HFF-Myc (cell line): ENCODE data around the gene AFF1.

Source experiments
- DNase-seq: peaks from one replicate; pipeline ENCODE4 v3.0.0-alpha.2; 2011; ENCODE audit warnings: low read depth; ENCODE audit errors: extremely low read depth
- H3K4me3 ChIP-seq: replicated peaks from 2 replicates; pipeline ENCODE4 v1.5.1; 2011; ENCODE audit warnings: low read depth, mild to moderate bottlenecking, control low read depth, low read length
- TF ChIP-seq, protein P1 (sequence below): IDR thresholded peaks from 2 replicates; pipeline ENCODE4 v1.5.1; 2012; ENCODE audit warnings: mild to moderate bottlenecking, low read depth, low read length, control low read depth; ENCODE audit errors: missing control alignments

Gene AFF1

DNA sequence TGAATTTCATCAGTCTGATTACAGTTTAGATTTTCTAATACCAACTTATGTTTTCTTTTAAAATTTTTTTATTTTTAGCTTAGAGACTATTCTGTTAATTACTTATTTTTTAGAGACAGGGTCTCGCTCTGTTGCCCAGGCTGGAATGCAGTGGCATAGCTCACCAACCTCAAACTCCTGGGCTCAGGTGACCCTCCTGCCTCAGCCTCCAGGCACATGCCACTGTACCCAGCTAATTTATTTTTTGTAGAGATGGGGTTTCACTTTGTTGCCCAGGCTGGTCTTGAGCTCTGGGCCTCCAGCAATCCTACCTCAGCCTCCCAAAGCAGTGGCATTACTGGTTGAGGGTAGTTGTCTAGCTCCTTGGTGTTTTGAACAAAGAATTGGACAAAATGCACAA lies 183.6 kb downstream of the AFF1 start:
- TF ChIP-seq, protein P1, sequence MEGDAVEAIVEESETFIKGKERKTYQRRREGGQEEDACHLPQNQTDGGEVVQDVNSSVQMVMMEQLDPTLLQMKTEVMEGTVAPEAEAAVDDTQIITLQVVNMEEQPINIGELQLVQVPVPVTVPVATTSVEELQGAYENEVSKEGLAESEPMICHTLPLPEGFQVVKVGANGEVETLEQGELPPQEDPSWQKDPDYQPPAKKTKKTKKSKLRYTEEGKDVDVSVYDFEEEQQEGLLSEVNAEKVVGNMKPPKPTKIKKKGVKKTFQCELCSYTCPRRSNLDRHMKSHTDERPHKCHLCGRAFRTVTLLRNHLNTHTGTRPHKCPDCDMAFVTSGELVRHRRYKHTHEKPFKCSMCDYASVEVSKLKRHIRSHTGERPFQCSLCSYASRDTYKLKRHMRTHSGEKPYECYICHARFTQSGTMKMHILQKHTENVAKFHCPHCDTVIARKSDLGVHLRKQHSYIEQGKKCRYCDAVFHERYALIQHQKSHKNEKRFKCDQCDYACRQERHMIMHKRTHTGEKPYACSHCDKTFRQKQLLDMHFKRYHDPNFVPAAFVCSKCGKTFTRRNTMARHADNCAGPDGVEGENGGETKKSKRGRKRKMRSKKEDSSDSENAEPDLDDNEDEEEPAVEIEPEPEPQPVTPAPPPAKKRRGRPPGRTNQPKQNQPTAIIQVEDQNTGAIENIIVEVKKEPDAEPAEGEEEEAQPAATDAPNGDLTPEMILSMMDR = no peak
- no peak overlapping the region for H3K4me3 ChIP-seq
- DNase-seq = no peak

DNA sequence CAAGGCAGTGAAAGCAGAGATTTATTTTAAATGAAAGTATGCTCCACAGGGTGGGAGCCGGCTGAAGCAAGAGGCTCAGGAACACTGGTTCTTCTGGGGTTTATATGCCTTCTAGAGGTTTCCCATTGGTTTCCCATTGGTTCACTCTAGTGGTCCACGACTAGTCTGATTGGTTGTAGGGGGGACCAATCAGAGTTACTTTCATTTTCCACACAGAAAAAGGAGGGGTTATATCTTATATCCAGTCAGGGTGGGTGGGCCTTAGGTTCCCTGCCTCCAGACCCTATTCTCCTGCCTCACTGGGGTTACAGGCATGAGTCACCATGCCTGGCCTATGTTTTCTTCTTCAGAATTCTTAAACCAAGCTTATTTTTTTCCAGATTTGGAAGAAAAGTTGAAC lies 184.0 kb downstream of the AFF1 start:
- TF ChIP-seq, protein P1 = no peak
- peak; percentile 27 for DNase-seq
- H3K4me3 ChIP-seq = no peak overlapping the region

DNA sequence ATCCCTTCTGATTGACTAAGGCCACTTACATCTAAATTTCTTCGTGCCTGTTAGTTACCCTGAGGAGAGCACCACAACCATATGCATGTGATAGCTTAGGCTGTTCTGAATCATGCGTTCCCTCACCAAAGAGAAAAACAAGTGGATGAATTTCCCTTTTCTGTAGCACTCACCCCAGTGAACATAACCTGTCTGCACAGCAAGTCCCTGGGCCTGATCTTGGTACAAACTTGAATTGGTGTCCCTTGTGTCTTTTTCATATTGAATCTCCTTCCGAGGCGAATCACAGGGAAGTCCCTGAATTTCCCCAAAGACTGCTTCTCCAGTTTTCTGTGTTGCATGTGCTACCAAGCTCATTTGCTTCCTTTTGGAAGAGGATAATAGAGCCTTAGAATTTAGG lies 185.2 kb downstream of the AFF1 start:
- no peak overlapping the region for H3K4me3 ChIP-seq
- TF ChIP-seq, protein P1 = no peak
- no peak for DNase-seq

DNA sequence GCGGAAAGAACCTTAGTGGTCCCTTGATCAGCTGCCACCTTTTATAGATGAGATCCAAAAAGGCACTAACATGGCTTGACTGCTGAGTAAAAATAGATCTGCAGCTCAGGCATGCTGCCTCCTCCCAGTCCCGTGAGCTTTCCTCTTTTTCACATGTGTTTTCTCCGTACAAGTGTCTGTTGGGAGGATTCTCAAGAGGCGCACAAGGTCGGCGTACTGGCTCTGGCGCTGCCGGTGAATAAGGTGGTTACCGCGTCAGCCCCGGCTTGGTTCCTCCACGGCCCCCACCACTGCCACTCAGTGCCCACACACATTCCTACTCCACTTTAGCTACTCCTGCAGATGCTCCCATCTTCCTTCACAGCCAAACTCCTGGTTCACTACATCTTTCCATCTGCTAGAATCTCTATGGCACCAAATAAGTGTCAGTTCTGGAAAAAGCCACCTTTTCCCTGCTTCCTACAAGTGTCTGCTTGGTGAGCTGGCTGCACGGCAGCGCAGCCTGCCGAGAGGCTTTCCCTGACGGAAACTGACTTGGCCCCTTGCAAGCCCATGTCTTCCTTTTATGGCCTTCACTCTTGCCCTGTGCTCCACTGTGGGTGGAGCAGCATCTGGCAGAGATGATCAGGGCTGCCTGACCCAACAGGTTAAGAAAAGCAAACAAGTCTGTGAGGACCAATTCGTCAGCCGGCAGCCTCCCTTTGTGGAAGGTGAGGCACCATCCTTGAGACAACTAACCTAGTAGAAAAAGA lies 185.8 kb downstream of the AFF1 start:
- TF ChIP-seq, protein P1 = no peak
- DNase-seq = no peak

DNA sequence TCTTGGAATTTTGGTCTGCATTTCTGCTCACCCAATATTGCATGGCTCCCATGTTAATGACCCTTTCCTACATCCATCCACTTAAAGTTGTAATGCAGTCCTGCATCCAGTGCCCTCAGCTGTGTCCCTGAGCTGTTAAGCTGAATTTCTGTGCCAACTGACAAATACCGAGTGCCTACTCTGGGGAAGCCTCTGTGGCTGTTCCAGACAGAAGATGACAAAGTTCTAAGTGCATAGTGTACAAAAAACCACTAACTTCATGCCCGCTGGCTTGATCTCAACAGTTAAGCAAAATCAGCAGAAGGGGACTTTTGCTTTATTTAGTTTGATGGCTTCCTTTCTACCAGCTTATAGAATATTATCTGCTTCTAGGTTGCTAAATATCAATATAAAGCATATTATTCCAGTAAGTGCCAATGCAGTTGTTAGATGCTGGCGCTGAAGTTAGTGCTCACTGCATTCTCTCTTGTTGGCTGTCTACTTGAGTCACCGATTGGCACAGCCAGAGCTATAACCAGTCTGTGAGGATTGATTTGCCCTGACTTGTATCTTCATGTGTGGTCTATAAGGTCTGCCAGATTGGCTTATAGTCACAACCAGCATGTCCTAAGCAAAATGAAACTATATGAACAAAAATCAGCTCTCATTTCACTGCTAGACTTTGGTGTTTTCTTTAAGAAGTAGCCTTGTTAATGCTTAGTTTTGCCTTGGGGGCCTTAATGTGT lies 186.7 kb downstream of the AFF1 start:
- no peak overlapping the region for H3K4me3 ChIP-seq
- DNase-seq = no peak
- TF ChIP-seq, protein P1 = no peak

More for the DNA sequence above, 185.8 kb downstream of the AFF1 start:
- no peak overlapping the region for H3K4me3 ChIP-seq

DNA sequence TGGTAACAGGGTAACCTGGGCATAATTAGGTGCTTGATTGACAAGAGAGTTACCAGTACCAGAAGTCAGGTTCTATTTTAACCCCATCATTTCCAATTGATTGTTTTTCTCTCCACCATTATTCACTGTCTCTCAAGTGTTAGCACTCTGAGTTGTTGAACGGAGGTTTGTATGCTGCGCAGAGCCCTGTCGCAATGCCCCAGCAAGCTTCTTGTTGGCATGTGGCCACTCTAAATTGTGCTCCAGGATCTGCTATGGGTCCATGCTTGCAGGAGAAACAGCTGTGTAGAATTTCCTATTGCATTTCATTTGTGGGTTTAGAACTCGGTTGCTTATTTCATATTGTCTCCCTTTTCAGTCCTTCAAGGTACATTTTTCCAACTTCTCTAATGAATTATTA lies 187.4 kb downstream of the AFF1 start:
- H3K4me3 ChIP-seq = no peak overlapping the region
- no peak for DNase-seq
- TF ChIP-seq, protein P1 = no peak
